SK-N-MC (cell line): ENCODE results near the gene PET100.

Experiments
- EZH2 ChIP-seq: fragments of 200-600 bp; sonication (generic); IDR thresholded peaks from one replicate; pipeline ENCODE4 v1.6.1; 2017; ENCODE audit warnings: antibody characterized with exemption
- POLR2AphosphoS5 ChIP-seq: IDR thresholded peaks from 2 replicates; pipeline ENCODE4 v1.6.1; 2012; ENCODE audit warnings: mild to moderate bottlenecking, low read depth, low read length, borderline replicate concordance

DNA sequence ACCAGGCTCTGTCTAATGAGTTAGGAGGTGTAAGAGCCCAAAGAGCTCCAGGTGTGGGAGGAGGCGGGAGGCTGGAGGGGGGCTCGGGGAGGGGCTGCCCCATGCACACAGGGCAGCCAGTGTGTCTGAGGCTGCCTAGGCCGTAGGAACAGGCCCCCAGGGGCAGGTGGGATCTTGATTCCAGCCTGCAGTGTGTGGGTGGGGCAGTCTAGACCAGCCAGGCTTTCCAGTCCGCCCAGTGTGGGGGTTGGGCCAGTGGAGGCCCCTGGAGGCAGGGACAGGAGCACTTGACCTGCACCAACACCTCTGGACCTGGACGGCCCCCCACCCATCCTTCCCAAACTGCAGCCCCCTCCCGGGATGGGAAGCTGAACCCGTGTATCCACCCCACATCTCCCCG is 39.3 kb upstream of the PET100 start:
- TF ChIP-seq POLR2AphosphoS5 = no peak
- no peak for TF ChIP-seq EZH2
